GM23248 (cell line): ENCODE results near the gene KRT12.

Source experiments
- EZH2 ChIP-seq: fragments of 200-600 bp; sonication (generic); IDR thresholded peaks from 2 replicates; pipeline ENCODE4 v1.6.1; 2018; ENCODE audit warnings: antibody characterized with exemption, mild to moderate bottlenecking; ENCODE audit not compliant: insufficient read depth, poor library complexity, severe bottlenecking
- EZH2phosphoT487 ChIP-seq: fragments of 200-600 bp; sonication (generic); IDR thresholded peaks from 2 replicates; pipeline ENCODE4 v1.6.1; 2018; ENCODE audit warnings: antibody characterized with exemption, moderate library complexity, mild to moderate bottlenecking, low read depth; ENCODE audit not compliant: insufficient read depth

DNA sequence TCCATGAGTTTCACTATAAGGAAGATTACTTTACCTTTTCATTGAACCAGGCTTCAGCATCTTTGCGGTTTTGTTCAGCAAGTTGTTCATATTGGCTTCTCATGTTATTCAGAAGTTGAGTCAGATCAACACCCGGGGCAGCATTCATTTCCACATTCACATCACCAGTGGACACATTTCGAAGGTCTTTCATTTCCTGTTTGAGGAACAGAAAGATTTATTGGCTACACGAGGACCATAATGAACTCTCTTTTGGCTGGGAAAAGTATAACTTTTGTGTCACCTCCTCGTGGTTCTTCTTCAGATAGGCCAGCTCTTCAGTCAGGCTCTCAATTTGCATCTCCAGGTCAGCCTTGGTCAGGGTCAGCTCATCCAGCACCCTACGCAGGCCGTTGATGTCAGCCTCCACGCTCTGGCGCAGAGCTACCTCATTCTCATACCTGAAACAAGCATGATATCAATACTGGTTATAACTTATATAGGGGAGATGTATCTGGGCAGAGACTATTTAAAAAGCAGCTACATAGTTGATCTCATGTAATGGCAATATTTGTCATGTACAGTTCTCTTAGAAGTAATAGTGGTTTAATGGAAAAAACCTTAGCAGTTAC, 46.7 kb downstream of the KRT12 start:
- TF ChIP-seq EZH2 (no peak), EZH2phosphoT487 (no peak)
